CD4-positive, alpha-beta T cell (primary cell): ENCODE measurements around the gene ABR. TPM values are rescaled to one million over a fixed set of nuclear protein-coding genes. Genes with fewer than 3 reads are reported as not detected.

Source experiments
- ATAC-seq: fragments of 200-7000 bp; cut with Tn5 transposase; one replicate; pipeline ENCODE4 v1.10.0; 2022; ENCODE audit warnings: mild to moderate bottlenecking; ENCODE audit not compliant: poor library complexity
- CTCF ChIA-PET: fragments of 350-600 bp; sonication (Branson Sonifier 250); formaldehyde crosslinking; loops from one replicate; lab custom pipeline; 2021; ENCODE audit warnings: antibody characterized with exemption, inconsistent platforms; lab: Charles Lee
- POLR2A ChIA-PET: fragments of 350-600 bp; sonication (Branson Sonifier 250); formaldehyde crosslinking; loops from one replicate; lab custom pipeline; 2021; ENCODE audit warnings: antibody characterized with exemption, inconsistent platforms; lab: Charles Lee
- DNase-seq, 14 experiments: peaks; one replicate each; pipeline ENCODE4 v3.0.0-alpha.2; 2013 to 2020; ENCODE audit warnings: mixed read lengths in 2 of 14
- H3K27ac ChIP-seq, 2 donors: one replicate each; pipeline versions ENCODE4 v1.5.1 to v1.7.0; 2013; ENCODE audit warnings: low read length in 2 of 2, low read depth in 1 of 2, mild to moderate bottlenecking in 1 of 2
- H3K27me3 ChIP-seq, 2 experiments: 1 replicate in 1 of 2; 2 replicates in 1 of 2; pipeline versions ENCODE4 v1.6.1 to v1.7.0; 2013; ENCODE audit warnings: low read length in 2 of 2, control low read depth in 1 of 2, mild to moderate bottlenecking in 1 of 2, moderate library complexity in 1 of 2; ENCODE audit not compliant: insufficient read depth in 2 of 2, control insufficient read depth in 1 of 2
- H3K36me3 ChIP-seq: one replicate; pipeline ENCODE4 v1.6.1; 2013; ENCODE audit warnings: low read length, control low read depth; ENCODE audit not compliant: insufficient read depth
- H3K4me1 ChIP-seq: one replicate; pipeline ENCODE4 v1.6.1; 2013; ENCODE audit warnings: low read length, control low read depth; ENCODE audit not compliant: insufficient read depth
- H3K4me3 ChIP-seq: one replicate; pipeline ENCODE4 v1.5.1; 2013; ENCODE audit warnings: mild to moderate bottlenecking, low read length, moderate library complexity
- H3K9me3 ChIP-seq, 2 experiments: 1 replicate in 1 of 2; 2 replicates in 1 of 2; pipeline versions ENCODE4 v1.6.1 to v1.7.0; 2013; ENCODE audit warnings: low read length in 2 of 2, mild to moderate bottlenecking in 2 of 2, control low read depth in 1 of 2, moderate library complexity in 1 of 2; ENCODE audit not compliant: control insufficient read depth in 1 of 2, insufficient read depth in 1 of 2
- H3K27ac Mint-ChIP-seq: one replicate; pipeline ENCODE4 v1.8.0; 2020; ENCODE audit warnings: mixed read lengths
- H3K27me3 Mint-ChIP-seq: one replicate; pipeline ENCODE4 v1.8.0; 2021; ENCODE audit warnings: mixed read lengths
- H3K36me3 Mint-ChIP-seq: one replicate; pipeline ENCODE4 v1.8.0; 2021; ENCODE audit warnings: low read depth, mixed read lengths
- H3K4me1 Mint-ChIP-seq: one replicate; pipeline ENCODE4 v1.8.0; 2021; ENCODE audit warnings: low read depth, mixed read lengths
- H3K4me3 Mint-ChIP-seq: one replicate; pipeline ENCODE4 v1.8.0; 2020; ENCODE audit warnings: mild to moderate bottlenecking, mixed read lengths
- H3K9me3 Mint-ChIP-seq: one replicate; pipeline ENCODE4 v1.8.0; 2020; ENCODE audit warnings: mixed read lengths
- CTCF ChIP-seq: fragments of 200-600 bp; IDR thresholded peaks from one replicate; pipeline ENCODE4 v1.8.0; 2022; ENCODE audit warnings: antibody characterized with exemption, mild to moderate bottlenecking
- intact Hi-C, 2 experiments: fragments of 100-400 bp; cut with DNase I in 1 of 2; cut with micrococcal nuclease in 1 of 2; formaldehyde crosslinking; loops; one replicate each; pipeline versions ENCODE4 v1.15.1 to v1.9.0; 2023 to 2025; cut with DNase I, micrococcal nuclease
- total RNA-seq, 174 experiments: library from RNA in 2 of 174; stranded (reverse) in 2 of 174; gene quantifications; one replicate each; pipeline ENCODE4 v1.2.3 and lab custom pipeline; 2021 to 2026

ABR gene
- total RNA-seq, 2 experiments from 2014 or later: 72.4 to 74.8 TPM

GRCh38 chr17:1109606-1110540, 69.9 kb downstream of the ABR start:
- Histone ChIP-seq H3K27ac (peak overlapping the region; percentile 52 to 78), H3K4me1 (peaks cover 49% of the 10 kb centered on the region), H3K4me3 (peak overlapping the region; percentile 63), H3K27me3 (no peaks in the 10 kb centered on the region), H3K9me3 (no peaks in the 10 kb centered on the region), H3K36me3 (peaks cover 2% of the 10 kb centered on the region)
- H3K36me3 Mint-ChIP-seq: peaks cover 4% of the 10 kb centered on the region
- intact Hi-C loops: no loop called here
- no peaks in the 10 kb centered on the region for H3K9me3 Mint-ChIP-seq
- ATAC-seq: peak; percentile 42
- peak overlapping the region; percentile 87 for H3K4me3 Mint-ChIP-seq
- no peak for TF ChIP-seq CTCF
- peak overlapping the region; percentile 84 for H3K27ac Mint-ChIP-seq
- CTCF ChIA-PET: interaction anchor here (1.0 kb wide), 1 partner anchor 13 kb away, joined by 3 read pairs; no protein-coding TSS in a partner anchor
- H3K27me3 Mint-ChIP-seq: no peaks in the 10 kb centered on the region
- POLR2A ChIA-PET: interaction anchor here (0.7 kb wide), 1 partner anchor 13 kb away, joined by 3 read pairs; no protein-coding TSS in a partner anchor
- peaks cover 47% of the 10 kb centered on the region for H3K4me1 Mint-ChIP-seq
- DNase-seq: peak in 4 of 14 experiments; percentile 29 to 66 (median 41)

DNA sequence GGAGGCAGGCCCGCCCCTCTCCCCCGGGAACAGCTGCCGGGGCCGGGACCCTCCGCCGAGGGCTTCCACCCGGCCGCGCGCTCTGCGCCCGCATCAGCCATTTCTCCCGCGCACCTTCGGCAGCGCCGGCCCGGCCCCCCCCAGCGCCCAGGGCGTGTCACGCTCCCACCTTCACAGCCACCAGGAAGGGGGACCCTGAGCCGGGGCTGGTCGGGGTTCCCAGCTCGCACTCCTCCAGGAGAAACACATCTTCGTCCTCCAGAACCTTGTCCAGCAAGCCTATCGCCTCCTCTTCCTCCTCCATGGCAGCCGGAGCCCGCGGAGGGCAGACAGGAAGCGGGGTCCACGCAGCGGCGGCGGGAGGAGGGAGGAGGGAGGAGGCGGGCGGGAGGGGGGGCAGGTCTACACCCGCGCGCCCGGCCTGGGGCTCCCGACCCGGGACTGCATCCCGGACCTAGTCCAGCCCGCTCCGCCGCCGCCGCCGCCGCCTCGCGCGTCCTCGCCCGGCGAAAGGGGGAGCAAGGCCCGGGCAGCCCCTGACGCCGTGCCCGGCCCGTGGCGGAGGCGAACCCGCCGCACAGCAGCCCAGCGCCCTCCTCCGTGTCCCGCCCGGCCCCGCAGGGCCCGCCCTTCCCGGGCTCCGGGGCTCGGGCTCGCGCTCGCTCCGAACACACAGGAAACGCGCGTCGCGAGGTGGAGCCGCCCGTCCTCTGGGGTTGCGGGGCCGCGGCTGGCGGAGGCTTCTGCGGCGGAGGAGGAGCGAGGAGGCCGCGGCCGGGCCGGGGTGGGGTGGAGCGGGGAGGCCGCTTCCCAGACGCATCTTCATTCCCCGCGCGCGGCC, 70.8 kb downstream of the ABR start:
- intact Hi-C loops: no loop called here
- CTCF ChIA-PET: interaction anchor here (1.5 kb wide), 1 partner anchor 14 kb away, joined by 5 read pairs; no protein-coding TSS in a partner anchor
- peak overlapping the region; percentile 84 for H3K27ac Mint-ChIP-seq

More for the DNA sequence above, 70.8 kb downstream of the ABR start:
- Histone ChIP-seq H3K36me3 (peaks cover 2% of the 10 kb centered on the region), H3K27me3 (no peaks in the 10 kb centered on the region), H3K4me3 (peak overlapping the region; percentile 73), H3K27ac (peak overlapping the region; percentile 69 to 78), H3K4me1 (peaks cover 46% of the 10 kb centered on the region), H3K9me3 (no peaks in the 10 kb centered on the region)
- DNase-seq (peak; percentile 49 to 89 (median 72)), ATAC-seq (peak; percentile 85)
- Mint-ChIP-seq H3K4me1 (peaks cover 44% of the 10 kb centered on the region), H3K9me3 (no peaks in the 10 kb centered on the region), H3K36me3 (peaks cover 4% of the 10 kb centered on the region), H3K4me3 (peak overlapping the region; percentile 88), H3K27me3 (no peaks in the 10 kb centered on the region)
- POLR2A ChIA-PET: interaction anchor here (1.5 to 2.6 kb wide), 2 partner anchors 12 to 70 kb away, joined by 4 to 12 read pairs; partner anchors contain the start of gene ABR
- TF ChIP-seq CTCF: no peak
